ENCODE data around the gene TTYH3. TPM values are rescaled to one million over a fixed set of nuclear protein-coding genes. Genes with fewer than 3 reads are reported as not detected.

The TTYH3 gene
- total and polyA plus RNA-seq, 2 of the 8 experiments (the other 6 are each of a cell fraction or from before 2014, with no cell fraction given): 66.2 to 169 TPM

GRCh38 chr7:2705371-2706096, 73.7 kb downstream of the TTYH3 start:
- Histone ChIP-seq H3K79me2 (ENCODE audit: control insufficient read depth in 1 of 2, insufficient read depth in 2 of 2, low read length in 2 of 2) (no peaks in the 10 kb centered on the region), H4K20me1 (replicated peaks in 1 of 2; ENCODE audit: control insufficient read depth in 1 of 2, insufficient read depth in 2 of 2, low read length in 2 of 2) (peaks cover 0 to 1% of the 10 kb centered on the region in 2 experiments), H2AFZ (ENCODE audit: low read length) (no peak overlapping the region), H3K23me2 (ENCODE audit: low read depth, low read length) (no peaks in the 10 kb centered on the region), H4K5ac (ENCODE audit: insufficient read length, low read depth, low read length) (no peak overlapping the region), H2BK5ac (ENCODE audit: low read depth, low read length) (no peak overlapping the region), H3K9me3 (ENCODE audit: insufficient read depth in 2 of 2, low read depth in 1 of 2, low read length in 1 of 2) (no peaks in the 10 kb centered on the region), H3K9ac (replicated peaks in 1 of 4; ENCODE audit: extremely low read depth in 1 of 4, low read depth in 3 of 4, low read length in 3 of 4) (no peak overlapping the region), H2BK20ac (ENCODE audit: low read length) (no peak overlapping the region), H3K14ac (ENCODE audit: insufficient read length) (no peak overlapping the region), H4K91ac (replicated peaks; ENCODE audit: insufficient read length, low read length) (no peak overlapping the region), H2BK15ac (ENCODE audit: low read length) (0 out of 2 replicates have a peak overlapping the region, but pooled peaks have one; percentile 61), H3K4ac (replicated peaks; ENCODE audit: insufficient read length, low read depth, low read length) (no peak overlapping the region), H3K27me3 (replicated peaks in 1 of 4; ENCODE audit: control insufficient read depth in 3 of 4, extremely low read depth in 1 of 4, insufficient read depth in 3 of 4, low read length in 3 of 4) (no peaks in the 10 kb centered on the region), H3K4me2 (ENCODE audit: insufficient read depth in 1 of 2, low read depth in 2 of 2, low read length in 2 of 2) (no peak overlapping the region), H3K4me1 (replicated peaks in 1 of 4; ENCODE audit: control insufficient read depth in 3 of 4, insufficient read depth in 4 of 4, low read length in 3 of 4) (peaks cover 0 to 5% (median under 1%) of the 10 kb centered on the region in 4 experiments; a peak in 1 of 7 replicates), H3K23ac (ENCODE audit: insufficient read length) (no peak overlapping the region), H3K4me3 (ENCODE audit: extremely low read depth in 1 of 4, insufficient read depth in 2 of 4, low read depth in 3 of 4, low read length in 4 of 4) (no peak overlapping the region), H3K36me3 (ENCODE audit: control insufficient read depth in 2 of 4, insufficient read depth in 4 of 4, low read length in 3 of 4) (no peaks in the 10 kb centered on the region), H3K79me1 (ENCODE audit: low read depth, low read length) (no peaks in the 10 kb centered on the region), H3K18ac (ENCODE audit: extremely low read depth, low read length) (no peak overlapping the region), H2AK5ac (ENCODE audit: low read depth, low read length) (no peak overlapping the region), H3K27ac (ENCODE audit: low read depth, low read length) (no peak overlapping the region), H3K56ac (replicated peaks; ENCODE audit: insufficient read length, low read depth, low read length) (no peak overlapping the region), H4K8ac (ENCODE audit: extremely low read depth, insufficient read depth, low read length) (no peak overlapping the region; the same call in 1 of the 2 replicates), H2BK12ac (ENCODE audit: low read depth, low read length) (no peak overlapping the region), H2BK120ac (replicated peaks; ENCODE audit: low read depth, low read length) (no peak overlapping the region)
- no peak for FAIRE-seq
- ChIA-PET POLR2A (ENCODE audit: partially characterized antibody) (interaction anchor here (1.2 kb wide), 1 partner anchor 101 kb away, joined by 4 read pairs; no protein-coding TSS in a partner anchor), CTCF (ENCODE audit: partially characterized antibody) (interaction anchor here (0.6 to 8.0 kb wide), 6 partner anchors 12 to 495 kb away, joined by 3 to 125 read pairs (median 7); no protein-coding TSS in a partner anchor)
- no peak for DNase-seq (ENCODE audit: low read depth in 1 of 2, low spot score in 2 of 2)
- WGBS, 2 experiments (ENCODE audit: extremely low coverage in 1 of 2, insufficient coverage in 1 of 2, insufficient read length in 1 of 2, insufficient replicate concordance in 2 of 2, low coverage in 1 of 2, low lambda C conversion rate in 2 of 2, missing lambda C conversion rate in 1 of 2): 89% methylated on average over 14 of the region's 14 CpGs; no CpG with 5 or more reads in 1 of the 2 experiments
- TF ChIP-seq CBX5 (IDR thresholded peaks at IDR 0.05; ENCODE audit: low read depth, low read length): no peak
- TF ChIP-seq EZH2 (IDR thresholded peaks at IDR 0.05; ENCODE audit: low read depth, low read length, severe bottlenecking): no peak
- TF ChIP-seq SP1 (IDR thresholded peaks at IDR 0.05; ENCODE audit: low read depth, low read length): no peak
- no peak for TF ChIP-seq ATF2 (IDR thresholded peaks at IDR 0.05; ENCODE audit: low read length)
- TF ChIP-seq SP2 (IDR thresholded peaks at IDR 0.05; ENCODE audit: low read length): no peak
- no peak for TF ChIP-seq YY1 (IDR thresholded peaks at IDR 0.05; ENCODE audit: low read depth, low read length)
- no peak for TF ChIP-seq TAF7 (optimal IDR thresholded peaks at IDR 0.05; ENCODE audit: borderline replicate concordance, low read depth, low read length)
- no peak for TF ChIP-seq MAX (IDR thresholded peaks at IDR 0.05)
- TF ChIP-seq RFX5 (IDR thresholded peaks at IDR 0.05; ENCODE audit: borderline replicate concordance, low read depth, low read length): no peak
- no peak for TF ChIP-seq BRCA1 (IDR thresholded peaks at IDR 0.05; ENCODE audit: low read depth, low read length)
- TF ChIP-seq TAF1 (IDR thresholded peaks at IDR 0.05; ENCODE audit: low read depth, low read length): no peak

Measured in H1 (cell line).